Endothelial cell of umbilical vein (primary cell): ENCODE results near the gene MACROD2. TPM values are rescaled to one million over a fixed set of nuclear protein-coding genes. Genes with fewer than 3 reads are reported as not detected.

Experiments used
- BruUV-seq: library from RNA; stranded (reverse); fragments of 400-500 nt; replicated peaks from 2 replicates; lab custom pipeline; 2021; lab: Mats Ljungman, UMichigan
- CTCF ChIA-PET: fragments of 300-600, 350-600 bp; sonication (Branson Sonifier 250); formaldehyde crosslinking; loops from one replicate; lab custom pipeline; 2021; ENCODE audit warnings: antibody characterized with exemption, inconsistent platforms; lab: Charles Lee
- POLR2A ChIA-PET: fragments of 300-600, 350-600 bp; sonication (Branson Sonifier 250); formaldehyde crosslinking; loops from one replicate; lab custom pipeline; 2021; ENCODE audit warnings: antibody characterized with exemption, inconsistent platforms; lab: Charles Lee
- DNase-seq: peaks from one replicate; pipeline ENCODE4 v3.0.0-alpha.2; 2011; ENCODE audit warnings: low read depth, low spot score
- FAIRE-seq: peaks from 2 replicates; lab custom pipeline; 2011; peaks lifted over from hg19 to GRCh38; lab: Jason Lieb, UNC
- H2AFZ ChIP-seq: 2 replicates; pipeline ENCODE4 v1.6.0; 2012; ENCODE audit warnings: low read depth, low read length, control low read depth, inconsistent platforms
- H3K27ac ChIP-seq: 2 replicates; pipeline ENCODE4 v1.5.1; 2011; ENCODE audit warnings: low read depth, mild to moderate bottlenecking, control low read depth, low read length, moderate library complexity; ENCODE audit not compliant: insufficient read depth
- H3K27me3 ChIP-seq, 2 experiments: 2 replicates each; pipeline versions ENCODE4 v1.6.0 to v1.6.1; 2011; ENCODE audit warnings: low read length in 2 of 2, mixed read lengths in 1 of 2; ENCODE audit not compliant: control insufficient read depth in 2 of 2, insufficient read depth in 2 of 2
- H3K36me3 ChIP-seq, 2 experiments: 2 replicates in 1 of 2; 3 replicates in 1 of 2; pipeline ENCODE4 v1.5.1; 2011; ENCODE audit warnings: low read length in 2 of 2, mild to moderate bottlenecking in 1 of 2, moderate library complexity in 1 of 2; ENCODE audit not compliant: control insufficient read depth in 2 of 2, insufficient read depth in 2 of 2; ENCODE audit errors: extremely low read depth in 1 of 2
- H3K4me1 ChIP-seq: 3 replicates; pipeline ENCODE4 v1.5.1; 2011; ENCODE audit warnings: mild to moderate bottlenecking, low read length; ENCODE audit not compliant: control insufficient read depth, insufficient read depth; ENCODE audit errors: extremely low read depth
- H3K4me2 ChIP-seq: 2 replicates; pipeline ENCODE4 v1.6.1; 2011; ENCODE audit warnings: low read length, control low read depth, mixed read lengths; ENCODE audit not compliant: insufficient read depth
- H3K4me3 ChIP-seq, 3 experiments: fragments of 200-600 bp in 1 of 3; sonication (generic), shearing (Covaris generic) in 1 of 3; replicated peaks in 1 of 3; 2 replicates each; pipeline ENCODE4 v1.5.1; 2011 to 2016; ENCODE audit warnings: control low read depth in 3 of 3, low read length in 3 of 3, mild to moderate bottlenecking in 2 of 3, inconsistent platforms in 1 of 3, low read depth in 1 of 3, moderate library complexity in 1 of 3; ENCODE audit not compliant: insufficient read depth in 1 of 3
- H3K79me2 ChIP-seq: 2 replicates; pipeline ENCODE4 v1.6.0; 2012; ENCODE audit warnings: low read length, inconsistent platforms; ENCODE audit not compliant: control insufficient read depth, insufficient read depth
- H3K9ac ChIP-seq: replicated peaks from 2 replicates; pipeline ENCODE3; 2011; ENCODE audit warnings: low read length, control low read depth; ENCODE audit not compliant: insufficient read depth; ENCODE audit errors: extremely low read depth
- H3K9me1 ChIP-seq: replicated peaks from 3 replicates; pipeline ENCODE4 v1.6.0; 2011; ENCODE audit warnings: mild to moderate bottlenecking, low read length; ENCODE audit not compliant: control insufficient read depth, insufficient read depth; ENCODE audit errors: extremely low read depth
- H3K9me3 ChIP-seq: replicated peaks from 2 replicates; pipeline ENCODE4 v1.5.1; 2012; ENCODE audit warnings: low read length, inconsistent platforms; ENCODE audit not compliant: control insufficient read depth, insufficient read depth
- H4K20me1 ChIP-seq: replicated peaks from 2 replicates; pipeline ENCODE3; 2011; ENCODE audit warnings: mild to moderate bottlenecking, low read length; ENCODE audit not compliant: control insufficient read depth, insufficient read depth; ENCODE audit errors: extremely low read depth
- EZH2 ChIP-seq: IDR thresholded peaks from 2 replicates; pipeline ENCODE4 v1.6.1; 2012; ENCODE audit warnings: borderline replicate concordance, low read depth, mild to moderate bottlenecking, moderate library complexity, low read length, inconsistent platforms; ENCODE audit not compliant: severe bottlenecking
- FOS ChIP-seq: IDR thresholded peaks from 2 replicates; pipeline ENCODE4 v1.6.1; 2011; ENCODE audit warnings: mild to moderate bottlenecking, low read length, moderate library complexity, borderline replicate concordance; ENCODE audit not compliant: insufficient read depth
- GATA2 ChIP-seq: IDR thresholded peaks from 2 replicates; pipeline ENCODE4 v1.7.0; 2011; ENCODE audit warnings: low read depth, mild to moderate bottlenecking, moderate library complexity, mixed read lengths, low read length; ENCODE audit not compliant: insufficient read length, insufficient read depth
- JUN ChIP-seq: IDR thresholded peaks from 2 replicates; pipeline ENCODE4 v1.6.1; 2011; ENCODE audit warnings: borderline replicate concordance, low read depth; ENCODE audit not compliant: insufficient read length, insufficient read depth
- MAX ChIP-seq: IDR thresholded peaks from 2 replicates; pipeline ENCODE4 v1.6.1; 2011; ENCODE audit not compliant: insufficient read depth, insufficient read length
- MYC ChIP-seq: IDR thresholded peaks from one replicate; pipeline ENCODE4 v1.6.1; 2011; ENCODE audit warnings: mild to moderate bottlenecking, low read depth, low read length
- POLR2A ChIP-seq: IDR thresholded peaks from 2 replicates; pipeline ENCODE4 v1.6.1; 2012; ENCODE audit warnings: low read depth, mild to moderate bottlenecking, control low read depth, low read length
- POLR2AphosphoS5 ChIP-seq: IDR thresholded peaks from 2 replicates; pipeline ENCODE4 v1.6.1; 2012; ENCODE audit warnings: low read depth, mild to moderate bottlenecking, control low read depth, low read length, moderate library complexity; ENCODE audit not compliant: insufficient read depth
- dilution Hi-C: fragments of 300-500 bp; cut with MboI; formaldehyde crosslinking; loops from one replicate; pipeline ENCODE4 v1.15.0; 2019; ENCODE audit warnings: low sequenced_read_pairs; ENCODE audit not compliant: extremely low pct_ligation_motif_present
- intact Hi-C: fragments of 100-400 bp; cut with micrococcal nuclease; formaldehyde crosslinking; loops from one replicate; pipeline ENCODE4 v1.10.0; 2022
- polyA plus RNA-seq, 4 experiments: library from polyadenylated mRNA; depleted of rRNA in 3 of 4; stranded (reverse) in 3 of 4; unstranded in 1 of 4; fragments of >200 nt; gene quantifications; 2 replicates each; pipeline versions ENCODE4 v1.2.1 to v1.2.3, GENCODE V29; 2011 to 2012; ENCODE audit warnings: missing spikeins in 1 of 4
- total RNA-seq: library from RNA; stranded (reverse); gene quantifications from 2 replicates; pipeline ENCODE4 v1.2.3, GENCODE V29; 2021
- TF ChIP-seq, protein P1 (sequence below), 2 donors: IDR thresholded peaks; 1 replicate in 1 of 2; 2 replicates in 1 of 2; pipeline ENCODE4 v1.5.1; 2011; ENCODE audit warnings: low read length in 2 of 2, mild to moderate bottlenecking in 2 of 2, moderate library complexity in 2 of 2, control low read depth in 1 of 2, inconsistent platforms in 1 of 2, low read depth in 1 of 2; ENCODE audit not compliant: insufficient read depth in 1 of 2; ENCODE audit errors: extremely low read depth in 1 of 2

MACROD2 gene
- total and polyA plus RNA-seq, 2 donors (not counting 3 experiments of a cell fraction or from before 2014, with no cell fraction given) = 0.11 to 0.73 TPM

DNA sequence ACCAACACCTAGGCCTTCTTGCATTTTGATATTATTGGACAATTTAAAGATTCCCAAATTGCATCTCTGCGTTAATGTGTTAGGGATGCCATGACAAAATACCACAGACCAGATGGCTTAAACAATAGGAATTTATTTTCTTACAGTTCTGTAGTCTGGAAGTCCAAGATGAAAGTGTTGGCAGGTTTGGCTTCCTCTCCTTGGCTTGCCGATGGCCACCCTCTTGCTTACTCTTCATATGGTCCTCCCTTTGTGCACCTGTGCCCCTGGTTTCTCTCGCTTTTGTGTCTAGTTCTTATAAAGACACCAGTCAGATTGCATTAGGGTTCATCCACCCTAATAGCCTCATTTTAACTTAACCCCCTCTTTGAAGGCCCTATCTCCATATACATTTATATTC is 1184.5 kb downstream of the MACROD2 start:
- DNase-seq (no peak), FAIRE-seq (no peak)
- dilution Hi-C loops (no loop called here), intact Hi-C loops (no loop called here)
- no peak overlapping the region for H3K4me3 ChIP-seq
- TF ChIP-seq POLR2AphosphoS5 (no peak), JUN (no peak), GATA2 (no peak), EZH2 (no peak), FOS (no peak), POLR2A (no peak), MYC (no peak), MAX (no peak)
- TF ChIP-seq, protein P1, sequence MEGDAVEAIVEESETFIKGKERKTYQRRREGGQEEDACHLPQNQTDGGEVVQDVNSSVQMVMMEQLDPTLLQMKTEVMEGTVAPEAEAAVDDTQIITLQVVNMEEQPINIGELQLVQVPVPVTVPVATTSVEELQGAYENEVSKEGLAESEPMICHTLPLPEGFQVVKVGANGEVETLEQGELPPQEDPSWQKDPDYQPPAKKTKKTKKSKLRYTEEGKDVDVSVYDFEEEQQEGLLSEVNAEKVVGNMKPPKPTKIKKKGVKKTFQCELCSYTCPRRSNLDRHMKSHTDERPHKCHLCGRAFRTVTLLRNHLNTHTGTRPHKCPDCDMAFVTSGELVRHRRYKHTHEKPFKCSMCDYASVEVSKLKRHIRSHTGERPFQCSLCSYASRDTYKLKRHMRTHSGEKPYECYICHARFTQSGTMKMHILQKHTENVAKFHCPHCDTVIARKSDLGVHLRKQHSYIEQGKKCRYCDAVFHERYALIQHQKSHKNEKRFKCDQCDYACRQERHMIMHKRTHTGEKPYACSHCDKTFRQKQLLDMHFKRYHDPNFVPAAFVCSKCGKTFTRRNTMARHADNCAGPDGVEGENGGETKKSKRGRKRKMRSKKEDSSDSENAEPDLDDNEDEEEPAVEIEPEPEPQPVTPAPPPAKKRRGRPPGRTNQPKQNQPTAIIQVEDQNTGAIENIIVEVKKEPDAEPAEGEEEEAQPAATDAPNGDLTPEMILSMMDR (IDR thresholded peaks at IDR 0.05; ENCODE audit: extremely low read depth in 1 of 2, insufficient read depth in 1 of 2, low read depth in 1 of 2, low read length in 2 of 2) = no peak
- H3K79me2 ChIP-seq = no peaks in the 10 kb centered on the region
- BruUV-seq = no TSS peak
- ChIA-PET CTCF (interaction anchor here (1.5 to 1.6 kb wide), 2 partner anchors 10 to 16 kb away, joined by 3 to 4 read pairs; no protein-coding TSS in a partner anchor), POLR2A (no interaction called here)
- no peak overlapping the region for H3K9ac ChIP-seq
- H3K27me3 ChIP-seq = no peaks in the 10 kb centered on the region
- H2AFZ ChIP-seq = no peak overlapping the region
- H3K9me1 ChIP-seq = no peaks in the 10 kb centered on the region
- no peaks in the 10 kb centered on the region for H3K4me1 ChIP-seq
- no peak overlapping the region for H3K27ac ChIP-seq
- H3K36me3 ChIP-seq = no peaks in the 10 kb centered on the region
- no peak overlapping the region for H3K4me2 ChIP-seq
- no peaks in the 10 kb centered on the region for H3K9me3 ChIP-seq
- no peaks in the 10 kb centered on the region for H4K20me1 ChIP-seq
